SK-N-SH (cell line): ENCODE measurements around the gene CD96.

ENCODE experiments used
- RCOR1 ChIP-seq: fragments of 150-350 bp; IDR thresholded peaks from 2 replicates; pipeline ENCODE4 v1.6.1; 2017; ENCODE audit warnings: antibody characterized with exemption, low read length
- SIN3A ChIP-seq: IDR thresholded peaks from 2 replicates; pipeline ENCODE4 v1.6.1; 2012; ENCODE audit warnings: low read depth, mild to moderate bottlenecking, low read length, moderate library complexity, borderline replicate concordance
- TF ChIP-seq, protein P1 (sequence below): fragments of 200-600 bp; sonication (generic); IDR thresholded peaks from 2 replicates; pipeline ENCODE4 v1.6.1; 2017; ENCODE audit warnings: antibody characterized with exemption, mild to moderate bottlenecking, moderate library complexity

DNA sequence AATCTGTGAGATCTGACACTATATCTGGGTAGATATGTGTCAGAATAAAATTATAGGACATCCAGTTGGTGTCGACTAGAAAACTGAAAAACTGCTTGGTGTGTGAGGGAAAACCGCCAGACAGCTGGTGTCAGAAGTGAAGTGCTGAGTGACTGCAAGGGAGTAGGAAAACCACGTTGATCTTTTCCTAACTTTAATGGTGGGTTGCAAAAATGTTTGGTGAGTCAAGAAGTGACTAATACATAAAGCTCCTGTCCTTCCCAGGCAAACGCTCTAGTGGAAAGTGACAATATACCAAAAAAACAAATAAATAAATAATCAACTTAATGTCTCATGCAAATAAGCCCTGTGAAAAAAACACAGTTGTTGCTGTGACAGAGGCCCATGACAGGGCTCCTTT, 7.3 kb upstream of the CD96 start:
- TF ChIP-seq, protein P1, sequence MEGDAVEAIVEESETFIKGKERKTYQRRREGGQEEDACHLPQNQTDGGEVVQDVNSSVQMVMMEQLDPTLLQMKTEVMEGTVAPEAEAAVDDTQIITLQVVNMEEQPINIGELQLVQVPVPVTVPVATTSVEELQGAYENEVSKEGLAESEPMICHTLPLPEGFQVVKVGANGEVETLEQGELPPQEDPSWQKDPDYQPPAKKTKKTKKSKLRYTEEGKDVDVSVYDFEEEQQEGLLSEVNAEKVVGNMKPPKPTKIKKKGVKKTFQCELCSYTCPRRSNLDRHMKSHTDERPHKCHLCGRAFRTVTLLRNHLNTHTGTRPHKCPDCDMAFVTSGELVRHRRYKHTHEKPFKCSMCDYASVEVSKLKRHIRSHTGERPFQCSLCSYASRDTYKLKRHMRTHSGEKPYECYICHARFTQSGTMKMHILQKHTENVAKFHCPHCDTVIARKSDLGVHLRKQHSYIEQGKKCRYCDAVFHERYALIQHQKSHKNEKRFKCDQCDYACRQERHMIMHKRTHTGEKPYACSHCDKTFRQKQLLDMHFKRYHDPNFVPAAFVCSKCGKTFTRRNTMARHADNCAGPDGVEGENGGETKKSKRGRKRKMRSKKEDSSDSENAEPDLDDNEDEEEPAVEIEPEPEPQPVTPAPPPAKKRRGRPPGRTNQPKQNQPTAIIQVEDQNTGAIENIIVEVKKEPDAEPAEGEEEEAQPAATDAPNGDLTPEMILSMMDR = no peak
- TF ChIP-seq RCOR1 (no peak), SIN3A (no peak)
